Liver (tissue), 9 donors: ENCODE results near the gene PHLPP1. TPM values are rescaled to one million over a fixed set of nuclear protein-coding genes. Genes with fewer than 3 reads are reported as not detected.

Experiments used
- DNase-seq: peaks from one replicate; pipeline ENCODE4 v3.0.0-alpha.2; 2017; ENCODE audit warnings: low spot score
- H3K27ac ChIP-seq, 2 donors: one replicate each; pipeline ENCODE4 v1.7.0; 2013; ENCODE audit warnings: inconsistent platforms in 2 of 2, low read length in 2 of 2, control low read depth in 1 of 2, low read depth in 1 of 2, mild to moderate bottlenecking in 1 of 2
- H3K27me3 ChIP-seq, 4 donors: one replicate each; pipeline versions ENCODE4 v1.6.1 to v1.7.0; 2013; ENCODE audit warnings: low read length in 3 of 4, inconsistent platforms in 1 of 4, mild to moderate bottlenecking in 1 of 4, moderate library complexity in 1 of 4; ENCODE audit not compliant: control insufficient read depth in 4 of 4, insufficient read depth in 4 of 4
- H3K36me3 ChIP-seq, 4 donors: one replicate each; pipeline versions ENCODE4 v1.6.1 to v1.7.0; 2013; ENCODE audit warnings: low read length in 3 of 4, mild to moderate bottlenecking in 3 of 4, low read depth in 1 of 4, moderate library complexity in 1 of 4; ENCODE audit not compliant: control insufficient read depth in 4 of 4, insufficient read depth in 3 of 4
- H3K4me1 ChIP-seq, 4 donors: one replicate each; pipeline versions ENCODE4 v1.6.1 to v1.7.0; 2013; ENCODE audit warnings: low read length in 3 of 4, mild to moderate bottlenecking in 3 of 4, moderate library complexity in 1 of 4; ENCODE audit not compliant: control insufficient read depth in 4 of 4, insufficient read depth in 4 of 4
- H3K4me3 ChIP-seq, 3 donors: one replicate each; pipeline versions ENCODE4 v1.6.1 to v1.7.0; 2013; ENCODE audit warnings: low read length in 3 of 3, control low read depth in 1 of 3, low read depth in 1 of 3, mild to moderate bottlenecking in 1 of 3
- H3K9ac ChIP-seq, 2 donors: one replicate each; pipeline ENCODE4 v1.7.0; 2013; ENCODE audit warnings: low read length in 2 of 2, mild to moderate bottlenecking in 2 of 2, moderate library complexity in 2 of 2, control low read depth in 1 of 2, low read depth in 1 of 2
- H3K9me3 ChIP-seq, 4 donors: one replicate each; pipeline versions ENCODE4 v1.6.1 to v1.7.0; 2013; ENCODE audit warnings: low read length in 3 of 4; ENCODE audit not compliant: control insufficient read depth in 4 of 4
- ATF3 ChIP-seq: IDR thresholded peaks from 2 replicates; pipeline ENCODE4 v1.6.1; 2016; ENCODE audit warnings: antibody characterized with exemption
- CTCF ChIP-seq: fragments of 150-350 bp; IDR thresholded peaks from 2 replicates; pipeline ENCODE4 v1.5.1; 2017; ENCODE audit warnings: improper control_type of control experiment, low read depth, low read length; ENCODE audit not compliant: missing input control
- EGR1 ChIP-seq, 2 donors: IDR thresholded peaks; 2 replicates each; pipeline ENCODE4 v1.6.1; 2016 to 2018; ENCODE audit warnings: antibody characterized with exemption in 2 of 2, low read depth in 2 of 2
- FOXA1 ChIP-seq: IDR thresholded peaks from 2 replicates; pipeline ENCODE4 v1.6.1; 2016; ENCODE audit warnings: antibody characterized with exemption
- FOXA2 ChIP-seq: IDR thresholded peaks from 2 replicates; pipeline ENCODE4 v1.6.1; 2016; ENCODE audit warnings: antibody characterized with exemption
- GABPA ChIP-seq, 2 donors: IDR thresholded peaks in 1 of 2; conservative IDR thresholded peaks in 1 of 2; 2 replicates each; pipeline ENCODE4 v1.6.1; 2016; ENCODE audit warnings: antibody characterized with exemption in 2 of 2, mild to moderate bottlenecking in 1 of 2, moderate library complexity in 1 of 2
- HNF4A ChIP-seq, 2 donors: conservative IDR thresholded peaks; 2 replicates each; pipeline ENCODE4 v1.6.1; 2016; ENCODE audit warnings: antibody characterized with exemption in 2 of 2, mild to moderate bottlenecking in 2 of 2
- HNF4G ChIP-seq: IDR thresholded peaks from 2 replicates; pipeline ENCODE4 v1.6.1; 2016; ENCODE audit warnings: antibody characterized with exemption
- JUND ChIP-seq, 2 donors: IDR thresholded peaks; 2 replicates each; pipeline ENCODE4 v1.6.1; 2016; ENCODE audit warnings: antibody characterized with exemption in 2 of 2
- MAX ChIP-seq: IDR thresholded peaks from 2 replicates; pipeline ENCODE4 v1.6.1; 2016; ENCODE audit warnings: antibody characterized with exemption
- RAD21 ChIP-seq, 2 donors: IDR thresholded peaks; 2 replicates each; pipeline ENCODE4 v1.6.1; 2016; ENCODE audit warnings: antibody characterized with exemption in 2 of 2, mild to moderate bottlenecking in 2 of 2
- REST ChIP-seq: IDR thresholded peaks from 2 replicates; pipeline ENCODE4 v1.6.1; 2016; ENCODE audit warnings: antibody characterized with exemption, mild to moderate bottlenecking
- RXRA ChIP-seq, 2 donors: IDR thresholded peaks; 2 replicates each; pipeline ENCODE4 v1.6.1; 2017 to 2018; ENCODE audit warnings: antibody characterized with exemption in 2 of 2, mild to moderate bottlenecking in 1 of 2
- SP1 ChIP-seq: IDR thresholded peaks from 2 replicates; pipeline ENCODE4 v1.6.1; 2018; ENCODE audit warnings: antibody characterized with exemption, mild to moderate bottlenecking
- TAF1 ChIP-seq: conservative IDR thresholded peaks from 2 replicates; pipeline ENCODE4 v1.6.1; 2016; ENCODE audit warnings: antibody characterized with exemption, mild to moderate bottlenecking
- YY1 ChIP-seq: IDR thresholded peaks from 2 replicates; pipeline ENCODE4 v1.6.1; 2016; ENCODE audit warnings: antibody characterized with exemption, mild to moderate bottlenecking
- ZBTB33 ChIP-seq: IDR thresholded peaks from 2 replicates; pipeline ENCODE4 v1.6.1; 2016; ENCODE audit warnings: antibody characterized with exemption
- WGBS: extraction: QIAGEN DNeasy Blood & Tissue Kit; methylation state at CpG from one replicate; pipeline ENCODE4 v1.1.7; 2013; 5-methylcytosine and 5-hydroxymethylcytosine counted together
- polyA plus RNA-seq, 2 donors: library from polyadenylated mRNA; stranded (reverse) in 1 of 2; unstranded in 1 of 2; fragments of 200-250 nt in 1 of 2; fragments of >200 nt in 1 of 2; fragmentation: Nextera tagmentation in 1 of 2; extraction: Ambion mirVana in 1 of 2; gene quantifications; one replicate each; pipeline versions ENCODE4 v1.2.1 to v1.2.3, GENCODE V29; 2013 to 2015
- total RNA-seq, 2 donors: library from RNA; depleted of rRNA; stranded (reverse); fragments of >200 nt; gene quantifications; one replicate each; pipeline ENCODE4 v1.2.3, GENCODE V29; 2014
- donor health status: healthy.
- donor health status: healthy.
- donor health status: healthy.
- donor health status: healthy.
- donor health status: healthy.

PHLPP1 gene
- total and polyA plus RNA-seq, 4 donors, result 4.2 to 14.5 (median 8.6) TPM

GRCh38 chr18:62749389-62749788, 34.0 kb downstream of the PHLPP1 start:
- Histone ChIP-seq H3K4me3 (no peak overlapping the region), H3K27me3 (no peaks in the 10 kb centered on the region), H3K27ac (no peak overlapping the region), H3K9me3 (no peaks in the 10 kb centered on the region), H3K36me3 (no peaks in the 10 kb centered on the region), H3K4me1 (peaks cover 2 to 28% (median 19%) of the 10 kb centered on the region in 4 donors), H3K9ac (no peak overlapping the region)
- TF ChIP-seq RAD21 (IDR thresholded peaks at IDR 0.05), result no peak
- TF ChIP-seq FOXA1, result no peak
- no peak for TF ChIP-seq HNF4A (conservative IDR thresholded peaks at IDR 0.05)
- TF ChIP-seq GABPA (IDR thresholded peaks at IDR 0.05 in 1 of 2, conservative IDR thresholded peaks at IDR 0.05 in 1 of 2), result no peak
- no peak for TF ChIP-seq ATF3
- TF ChIP-seq ZBTB33, result no peak
- no peak for TF ChIP-seq MAX
- no peak for TF ChIP-seq CTCF
- TF ChIP-seq HNF4G, result no peak
- TF ChIP-seq YY1, result no peak
- TF ChIP-seq TAF1, result no peak
- no peak for TF ChIP-seq EGR1 (IDR thresholded peaks at IDR 0.05; ENCODE audit: low read depth in 2 of 2)
- no peak for TF ChIP-seq SP1
- TF ChIP-seq REST, result no peak
- TF ChIP-seq RXRA (IDR thresholded peaks at IDR 0.05), result no peak
- no peak for TF ChIP-seq FOXA2
- no peak for TF ChIP-seq JUND (IDR thresholded peaks at IDR 0.05)
- DNase-seq, result no peak
- WGBS, result 96% methylated on average over 6 of the region's 6 CpGs

GRCh38 chr18:62751341-62751821, 36.0 kb downstream of the PHLPP1 start:
- Histone ChIP-seq H3K4me1 (peaks cover 2 to 17% (median 12%) of the 10 kb centered on the region in 4 donors), H3K27ac (no peak overlapping the region), H3K9me3 (no peaks in the 10 kb centered on the region), H3K27me3 (no peaks in the 10 kb centered on the region), H3K4me3 (no peak overlapping the region), H3K9ac (no peak overlapping the region), H3K36me3 (no peaks in the 10 kb centered on the region)
- 66% methylated on average over 3 of the region's 3 CpGs for WGBS
- DNase-seq, result no peak
- TF ChIP-seq JUND (IDR thresholded peaks at IDR 0.05) (no peak), FOXA2 (no peak), SP1 (peak; percentile 10), RAD21 (IDR thresholded peaks at IDR 0.05) (peak in 1 of 2 donors; percentile 10), EGR1 (IDR thresholded peaks at IDR 0.05; ENCODE audit: low read depth in 2 of 2) (no peak), MAX (no peak), HNF4G (no peak), YY1 (no peak), RXRA (IDR thresholded peaks at IDR 0.05) (peak in 1 of 2 donors; percentile 6), FOXA1 (no peak), TAF1 (no peak), ATF3 (no peak), HNF4A (conservative IDR thresholded peaks at IDR 0.05) (no peak), REST (no peak)
